Neutrophil (primary cell): ENCODE data around the gene MYLK3.

ENCODE experiments used
- H3K27ac ChIP-seq: fragments of 200-600 bp; sonication (generic); 2 replicates; pipeline ENCODE4 v1.5.1; 2016; ENCODE audit warnings: mild to moderate bottlenecking, moderate library complexity
- H3K27me3 ChIP-seq: fragments of 200-600 bp; sonication (generic); 2 replicates; pipeline ENCODE4 v1.6.0; 2016; ENCODE audit warnings: mild to moderate bottlenecking
- H3K36me3 ChIP-seq: fragments of 200-600 bp; sonication (generic); 2 replicates; pipeline ENCODE4 v1.5.1; 2017
- H3K4me1 ChIP-seq, 2 experiments: fragments of 200-600 bp in 1 of 2; sonication (generic) in 1 of 2; 1 replicate in 1 of 2; 2 replicates in 1 of 2; pipeline versions ENCODE4 v1.5.1 to v1.6.1; 2013 to 2016; ENCODE audit warnings: low read depth in 1 of 2, low read length in 1 of 2, mild to moderate bottlenecking in 1 of 2, moderate library complexity in 1 of 2; ENCODE audit not compliant: control insufficient read depth in 1 of 2, insufficient read depth in 1 of 2
- H3K4me3 ChIP-seq, 2 experiments: fragments of 200-600 bp in 1 of 2; sonication (generic) in 1 of 2; 1 replicate in 1 of 2; 2 replicates in 1 of 2; pipeline ENCODE4 v1.5.1; 2013 to 2016; ENCODE audit warnings: low read depth in 1 of 2, low read length in 1 of 2, mild to moderate bottlenecking in 1 of 2, moderate library complexity in 1 of 2
- H3K9me3 ChIP-seq: fragments of 200-600 bp; sonication (generic); 2 replicates; pipeline ENCODE4 v1.5.1; 2016
- CTCF ChIP-seq: fragments of 200-600 bp; sonication (generic); IDR thresholded peaks from 2 replicates; pipeline ENCODE4 v1.5.1; 2016; ENCODE audit warnings: antibody characterized with exemption

The MYLK3 gene

GRCh38 chr16:46757339-46758050 lies 9.4 kb upstream of the MYLK3 start:
- Histone ChIP-seq H3K4me3 (no peak overlapping the region), H3K36me3 (no peaks in the 10 kb centered on the region), H3K9me3 (no peaks in the 10 kb centered on the region), H3K4me1 (no peaks in the 10 kb centered on the region), H3K27me3 (no peaks in the 10 kb centered on the region), H3K27ac (no peak overlapping the region)
- TF ChIP-seq CTCF = no peak

DNA sequence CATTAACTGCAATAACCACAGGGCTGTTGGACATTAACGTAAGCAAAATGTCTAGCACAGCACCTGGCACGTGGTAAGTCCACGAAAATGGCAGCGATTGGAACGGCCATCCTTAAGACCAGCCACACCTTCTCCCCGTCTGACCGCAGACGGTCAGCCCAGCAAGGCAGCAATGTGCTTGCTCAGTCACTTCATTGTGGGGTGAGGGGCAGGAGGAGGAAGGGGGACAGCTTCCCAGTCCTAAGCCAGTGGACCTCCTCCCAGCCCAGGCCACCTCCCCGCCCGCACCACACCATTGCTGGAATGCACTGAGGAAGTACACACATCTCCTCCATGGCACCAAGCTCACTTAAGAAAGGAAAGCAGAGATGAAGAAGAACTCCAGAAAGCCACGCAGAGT lies 8.6 kb upstream of the MYLK3 start:
- no peak overlapping the region for H3K27ac ChIP-seq
- no peaks in the 10 kb centered on the region for H3K36me3 ChIP-seq
- TF ChIP-seq CTCF = no peak
- H3K4me3 ChIP-seq = no peak overlapping the region
- no peaks in the 10 kb centered on the region for H3K9me3 ChIP-seq
- H3K4me1 ChIP-seq = no peaks in the 10 kb centered on the region
- no peaks in the 10 kb centered on the region for H3K27me3 ChIP-seq

GRCh38 chr16:46753015-46753414 lies 4.9 kb upstream of the MYLK3 start:
- Histone ChIP-seq H3K9me3 (no peaks in the 10 kb centered on the region), H3K27me3 (no peaks in the 10 kb centered on the region), H3K4me3 (no peak overlapping the region), H3K4me1 (no peaks in the 10 kb centered on the region), H3K36me3 (no peaks in the 10 kb centered on the region), H3K27ac (no peak overlapping the region)
- no peak for TF ChIP-seq CTCF

- no peak overlapping the region for H3K4me3 ChIP-seq
Observed at GRCh38 chr16:46751381-46751780, 3.2 kb upstream of the MYLK3 start.

DNA sequence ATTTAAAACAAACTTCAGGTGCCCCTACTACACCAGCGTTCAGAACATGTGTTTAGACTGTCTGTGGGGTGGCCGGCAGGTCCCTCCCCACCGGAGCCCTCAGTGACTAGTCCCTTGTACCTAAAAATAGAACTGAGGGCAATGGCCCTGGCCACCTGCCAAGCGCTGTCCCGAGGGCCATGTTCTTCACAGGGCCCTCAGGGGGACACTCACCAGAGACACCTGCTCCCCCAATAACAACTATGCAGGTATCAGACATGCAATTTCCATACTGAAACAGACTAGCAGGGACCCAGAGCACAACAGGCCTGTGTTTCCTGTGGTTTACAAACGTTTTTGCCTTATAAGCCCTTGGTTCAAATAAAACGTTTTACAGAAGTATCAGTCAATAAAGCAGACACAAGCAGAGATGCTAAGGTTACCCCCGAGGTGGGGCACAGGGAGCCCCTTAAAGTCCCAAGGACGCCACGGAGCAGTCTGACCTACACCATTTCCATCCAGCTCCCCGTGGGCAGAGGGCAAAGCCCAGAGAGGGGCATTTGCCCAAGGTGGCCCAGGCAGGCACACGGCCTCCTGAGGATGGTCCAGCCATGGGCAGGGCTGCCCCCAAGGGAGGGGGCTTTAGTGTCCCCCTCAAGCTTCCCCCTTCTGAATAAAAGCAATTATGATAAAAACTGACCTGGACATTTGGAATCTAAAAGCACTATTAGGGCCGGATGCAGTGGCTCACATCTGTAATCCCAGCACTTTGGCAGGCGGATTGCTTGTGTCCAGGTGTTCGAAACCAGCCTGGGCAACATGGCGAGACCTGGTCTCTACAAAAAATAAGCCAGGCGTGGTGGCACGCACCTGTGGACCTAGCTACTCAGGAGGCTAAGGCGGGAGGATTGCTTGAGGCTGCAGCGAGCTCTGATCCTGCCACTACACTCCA lies 896 bp upstream of the MYLK3 start:
- Histone ChIP-seq H3K9me3 (no peaks in the 10 kb centered on the region), H3K36me3 (no peaks in the 10 kb centered on the region), H3K4me3 (no peak overlapping the region), H3K4me1 (peaks cover 9 to 10% of the 10 kb centered on the region in 2 experiments), H3K27me3 (no peaks in the 10 kb centered on the region), H3K27ac (no peak overlapping the region)
- no peak for TF ChIP-seq CTCF

More at GRCh38 chr16:46751381-46751780, 3.2 kb upstream of the MYLK3 start:
- H3K36me3 ChIP-seq = no peaks in the 10 kb centered on the region
- H3K9me3 ChIP-seq = no peaks in the 10 kb centered on the region
- no peak for TF ChIP-seq CTCF
- no peaks in the 10 kb centered on the region for H3K4me1 ChIP-seq
- H3K27ac ChIP-seq = no peak overlapping the region
- no peaks in the 10 kb centered on the region for H3K27me3 ChIP-seq
